B cell (primary cell): ENCODE data around the gene PGF.

Source experiments
- EZH2 ChIP-seq: IDR thresholded peaks from 2 replicates; pipeline ENCODE4 v1.6.1; 2012; ENCODE audit warnings: borderline replicate concordance, low read depth, mild to moderate bottlenecking, moderate library complexity, low read length; ENCODE audit not compliant: insufficient read depth, poor library complexity, severe bottlenecking
- TF ChIP-seq, protein P1 (sequence below): fragments of 200-600 bp; IDR thresholded peaks from one replicate; pipeline ENCODE4 v1.8.0; 2022; ENCODE audit warnings: antibody characterized with exemption, mild to moderate bottlenecking

DNA sequence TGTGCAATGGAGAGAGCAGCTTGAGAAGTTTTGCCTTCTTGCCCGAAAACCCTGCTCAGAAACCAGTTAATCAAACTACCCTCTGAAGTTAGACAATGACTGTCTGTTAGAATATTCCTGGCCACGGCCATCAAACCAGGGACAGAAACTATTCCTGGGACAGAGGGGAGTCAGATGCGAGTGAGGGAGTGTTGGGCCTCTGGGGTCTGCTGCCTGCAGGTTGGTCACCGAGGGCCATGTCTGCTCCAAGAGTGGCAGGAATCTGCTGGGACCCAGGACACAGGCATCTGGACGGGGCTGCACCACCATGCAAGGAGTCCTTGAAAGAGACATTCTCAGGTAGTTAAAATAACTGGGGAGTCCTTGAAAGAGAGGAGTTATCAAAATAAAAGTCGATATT lies 30.4 kb upstream of the PGF start:
- TF ChIP-seq, protein P1, sequence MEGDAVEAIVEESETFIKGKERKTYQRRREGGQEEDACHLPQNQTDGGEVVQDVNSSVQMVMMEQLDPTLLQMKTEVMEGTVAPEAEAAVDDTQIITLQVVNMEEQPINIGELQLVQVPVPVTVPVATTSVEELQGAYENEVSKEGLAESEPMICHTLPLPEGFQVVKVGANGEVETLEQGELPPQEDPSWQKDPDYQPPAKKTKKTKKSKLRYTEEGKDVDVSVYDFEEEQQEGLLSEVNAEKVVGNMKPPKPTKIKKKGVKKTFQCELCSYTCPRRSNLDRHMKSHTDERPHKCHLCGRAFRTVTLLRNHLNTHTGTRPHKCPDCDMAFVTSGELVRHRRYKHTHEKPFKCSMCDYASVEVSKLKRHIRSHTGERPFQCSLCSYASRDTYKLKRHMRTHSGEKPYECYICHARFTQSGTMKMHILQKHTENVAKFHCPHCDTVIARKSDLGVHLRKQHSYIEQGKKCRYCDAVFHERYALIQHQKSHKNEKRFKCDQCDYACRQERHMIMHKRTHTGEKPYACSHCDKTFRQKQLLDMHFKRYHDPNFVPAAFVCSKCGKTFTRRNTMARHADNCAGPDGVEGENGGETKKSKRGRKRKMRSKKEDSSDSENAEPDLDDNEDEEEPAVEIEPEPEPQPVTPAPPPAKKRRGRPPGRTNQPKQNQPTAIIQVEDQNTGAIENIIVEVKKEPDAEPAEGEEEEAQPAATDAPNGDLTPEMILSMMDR, result no peak
- TF ChIP-seq EZH2, result no peak
